Right lobe of liver (tissue), 4 donors: ENCODE measurements around the gene BMPER.

Source experiments
- POLR2A ChIP-seq: fragments of 450-650 bp; IDR thresholded peaks from one replicate; pipeline ENCODE4 v1.6.1; 2017; ENCODE audit warnings: antibody characterized with exemption, mild to moderate bottlenecking
- TF ChIP-seq, protein P1 (sequence below), 4 donors: fragments of 200-600 bp in 3 of 4; fragments of 450-650 bp in 1 of 4; IDR thresholded peaks; one replicate each; pipeline versions ENCODE4 v1.5.1 to v1.8.0; 2016 to 2022; ENCODE audit warnings: antibody characterized with exemption in 4 of 4, mild to moderate bottlenecking in 2 of 4
- donor health status: DM: no; HTN: no; CAD: no.
- donor health status: DM: no; HTN: no; CAD: no.
- donor health status: DM: no; HTN: yes; CAD: no.

DNA sequence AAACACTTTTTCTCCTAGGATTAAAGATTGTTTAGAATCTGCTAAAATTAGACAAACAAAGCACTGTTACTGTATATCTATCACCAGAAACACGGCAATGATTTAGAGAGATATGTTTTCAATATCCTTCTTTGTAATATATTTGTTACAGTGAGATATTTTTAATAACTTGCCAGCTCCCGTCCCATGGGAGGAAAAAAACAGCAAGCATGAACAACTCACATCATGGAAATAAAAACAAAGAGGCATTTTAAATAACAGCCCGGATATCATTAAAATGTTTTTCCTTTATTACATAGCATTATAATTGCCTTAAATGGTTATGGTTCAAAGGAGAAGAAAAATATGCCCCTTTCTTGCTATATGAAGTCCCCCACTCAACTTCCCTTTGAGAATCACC, 272.1 kb downstream of the BMPER start:
- TF ChIP-seq, protein P1, sequence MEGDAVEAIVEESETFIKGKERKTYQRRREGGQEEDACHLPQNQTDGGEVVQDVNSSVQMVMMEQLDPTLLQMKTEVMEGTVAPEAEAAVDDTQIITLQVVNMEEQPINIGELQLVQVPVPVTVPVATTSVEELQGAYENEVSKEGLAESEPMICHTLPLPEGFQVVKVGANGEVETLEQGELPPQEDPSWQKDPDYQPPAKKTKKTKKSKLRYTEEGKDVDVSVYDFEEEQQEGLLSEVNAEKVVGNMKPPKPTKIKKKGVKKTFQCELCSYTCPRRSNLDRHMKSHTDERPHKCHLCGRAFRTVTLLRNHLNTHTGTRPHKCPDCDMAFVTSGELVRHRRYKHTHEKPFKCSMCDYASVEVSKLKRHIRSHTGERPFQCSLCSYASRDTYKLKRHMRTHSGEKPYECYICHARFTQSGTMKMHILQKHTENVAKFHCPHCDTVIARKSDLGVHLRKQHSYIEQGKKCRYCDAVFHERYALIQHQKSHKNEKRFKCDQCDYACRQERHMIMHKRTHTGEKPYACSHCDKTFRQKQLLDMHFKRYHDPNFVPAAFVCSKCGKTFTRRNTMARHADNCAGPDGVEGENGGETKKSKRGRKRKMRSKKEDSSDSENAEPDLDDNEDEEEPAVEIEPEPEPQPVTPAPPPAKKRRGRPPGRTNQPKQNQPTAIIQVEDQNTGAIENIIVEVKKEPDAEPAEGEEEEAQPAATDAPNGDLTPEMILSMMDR (IDR thresholded peaks at IDR 0.05), result no peak
- no peak for TF ChIP-seq POLR2A
